GM21381 (cell line): Measurements from ENCODE around the gene PIEZO2.
"Not testable (repeated sequence)": the region's sequence is repeated elsewhere in the genome, so short reads cannot be mapped to it uniquely, and the experiment has no call there.

Experiments used
- ATAC-seq: cut with Tn5 transposase; IDR thresholded peaks from one replicate; pipeline ENCODE4 v1.9.1; 2021; ENCODE audit warnings: mild to moderate bottlenecking, moderate library complexity; ENCODE audit not compliant: unreplicated experiment

Gene PIEZO2

GRCh38 chr18:11153097-11153496, 3.7 kb upstream of the PIEZO2 start:
- no peak for ATAC-seq

GRCh38 chr18:11150271-11150615, 874 bp upstream of the PIEZO2 start:
- no peak for ATAC-seq

- ATAC-seq: peak; percentile 14
These were observed 509 bp downstream of the PIEZO2 start for GRCh38 chr18:11148680-11149440.

GRCh38 chr18:11147962-11148679, 1.2 kb downstream of the PIEZO2 start:
- no peak for ATAC-seq

- ATAC-seq: no peak
These were observed 1.9 kb downstream of the PIEZO2 start for GRCh38 chr18:11147371-11147951.

- no peak for ATAC-seq
These were observed 2.4 kb downstream of the PIEZO2 start for GRCh38 chr18:11146947-11147345.

- ATAC-seq: no peak
These were observed 3.0 kb downstream of the PIEZO2 start for GRCh38 chr18:11146238-11146946.

- ATAC-seq: no peak
These were observed 3.8 kb downstream of the PIEZO2 start for GRCh38 chr18:11145413-11146191.

- no peak for ATAC-seq
These were observed 12.0 kb downstream of the PIEZO2 start for GRCh38 chr18:11137400-11137799.

GRCh38 chr18:11136241-11136640, 13.1 kb downstream of the PIEZO2 start:
- ATAC-seq: no peak

- ATAC-seq: no peak
These were observed 14.4 kb downstream of the PIEZO2 start for GRCh38 chr18:11134940-11135339.

- not testable (repeated sequence) for ATAC-seq
These were observed 20.3 kb downstream of the PIEZO2 start for GRCh38 chr18:11129059-11129458.

GRCh38 chr18:11125492-11126315, 23.7 kb downstream of the PIEZO2 start:
- no peak for ATAC-seq

- ATAC-seq: no peak
These were observed 25.3 kb downstream of the PIEZO2 start for GRCh38 chr18:11124054-11124453.

- no peak for ATAC-seq
These were observed 27.9 kb downstream of the PIEZO2 start for GRCh38 chr18:11121443-11121849.

GRCh38 chr18:11119959-11120587, 29.3 kb downstream of the PIEZO2 start:
- no peak for ATAC-seq

- ATAC-seq: no peak
These were observed 29.8 kb downstream of the PIEZO2 start for GRCh38 chr18:11119550-11119949.

- ATAC-seq: no peak
These were observed 31.2 kb downstream of the PIEZO2 start for GRCh38 chr18:11118051-11118766.

GRCh38 chr18:11115276-11115675, 34.1 kb downstream of the PIEZO2 start:
- ATAC-seq: no peak
